IMR-90 (cell line): ENCODE results near the gene CLEC2B. TPM values are rescaled to one million over a fixed set of nuclear protein-coding genes. Genes with fewer than 3 reads are reported as not detected.

Source experiments
- ATAC-seq: fragments of 200-7000 bp; cut with Tn5 transposase; 2 replicates; pipeline ENCODE4 v1.9.1; 2020; ENCODE audit warnings: low read depth, mild to moderate bottlenecking, moderate library complexity
- BruUV-seq: library from RNA; stranded (reverse); fragments of 400-500 nt; replicated peaks from 2 replicates; lab custom pipeline; 2021; lab: Mats Ljungman, UMichigan
- CTCF ChIA-PET: fragments of 300-600 bp; formaldehyde crosslinking; extraction: SDS; loops from one replicate; lab custom pipeline; 2021; ENCODE audit warnings: antibody characterized with exemption; lab: Yijun Ruan, JAX
- POLR2A ChIA-PET: fragments of 300-600 bp; sonication (Branson Sonifier 250); formaldehyde crosslinking; loops from one replicate; lab custom pipeline; 2022; ENCODE audit warnings: antibody characterized with exemption; ENCODE audit not compliant: unreplicated experiment; lab: Charles Lee
- DNase-seq: peaks from one replicate; pipeline ENCODE4 v3.0.0; 2013
- H2AFZ ChIP-seq: replicated peaks from 2 replicates; pipeline ENCODE3; 2013; ENCODE audit warnings: low read length, mild to moderate bottlenecking; ENCODE audit not compliant: poor library complexity
- H2AK5ac ChIP-seq: 2 replicates; pipeline ENCODE4 v1.6.1; 2013; ENCODE audit warnings: low read depth, low read length, inconsistent platforms
- H2AK9ac ChIP-seq: replicated peaks from 2 replicates; pipeline ENCODE3; 2013; ENCODE audit warnings: mild to moderate bottlenecking, low read depth, low read length, moderate library complexity; ENCODE audit not compliant: poor library complexity
- H2BK120ac ChIP-seq: 2 replicates; pipeline ENCODE4 v1.6.1; 2013; ENCODE audit warnings: low read depth, low read length, inconsistent platforms
- H2BK15ac ChIP-seq: 3 replicates; pipeline ENCODE4 v1.6.1; 2013; ENCODE audit warnings: low read depth, low read length, inconsistent platforms
- H2BK20ac ChIP-seq: 2 replicates; pipeline ENCODE4 v1.6.1; 2013; ENCODE audit warnings: low read depth, mild to moderate bottlenecking, inconsistent platforms, low read length, moderate library complexity
- H2BK5ac ChIP-seq: 2 replicates; pipeline ENCODE4 v1.6.1; 2013; ENCODE audit warnings: mild to moderate bottlenecking, low read depth, low read length, inconsistent platforms; ENCODE audit not compliant: poor library complexity, severe bottlenecking
- H3K14ac ChIP-seq: replicated peaks from 2 replicates; pipeline ENCODE4 v1.6.1; 2013; ENCODE audit warnings: low read depth, low read length, inconsistent platforms
- H3K18ac ChIP-seq: 2 replicates; pipeline ENCODE4 v1.6.1; 2013; ENCODE audit warnings: low read depth, low read length, control low read depth
- H3K23ac ChIP-seq: 2 replicates; pipeline ENCODE4 v1.6.1; 2013; ENCODE audit warnings: low read depth, low read length, inconsistent platforms
- H3K27ac ChIP-seq: 2 replicates; pipeline ENCODE4 v1.5.1; 2013; ENCODE audit warnings: mild to moderate bottlenecking, control low read depth, low read length; ENCODE audit not compliant: insufficient read depth
- H3K27me3 ChIP-seq: 2 replicates; pipeline ENCODE4 v1.6.1; 2013; ENCODE audit warnings: low read length; ENCODE audit not compliant: control insufficient read depth, insufficient read depth
- H3K36me3 ChIP-seq: 2 replicates; pipeline ENCODE4 v1.6.1; 2013; ENCODE audit warnings: low read length, mixed read lengths; ENCODE audit not compliant: control insufficient read depth, insufficient read depth
- H3K4ac ChIP-seq: 2 replicates; pipeline ENCODE4 v1.6.1; 2013; ENCODE audit warnings: low read depth, low read length, inconsistent platforms
- H3K4me1 ChIP-seq: 2 replicates; pipeline ENCODE4 v1.6.1; 2013; ENCODE audit warnings: low read length, mixed read lengths; ENCODE audit not compliant: control insufficient read depth, insufficient read depth
- H3K4me2 ChIP-seq: 2 replicates; pipeline ENCODE4 v1.6.1; 2013; ENCODE audit warnings: low read depth, mild to moderate bottlenecking, control low read depth, low read length, moderate library complexity
- H3K4me3 ChIP-seq: 2 replicates; pipeline ENCODE4 v1.5.1; 2013; ENCODE audit warnings: low read depth, mild to moderate bottlenecking, control low read depth, low read length, moderate library complexity; ENCODE audit not compliant: insufficient read depth
- H3K56ac ChIP-seq: 2 replicates; pipeline ENCODE4 v1.6.1; 2013; ENCODE audit warnings: low read length, inconsistent platforms; ENCODE audit not compliant: insufficient read depth; ENCODE audit errors: extremely low read depth
- H3K79me1 ChIP-seq, 2 experiments: 2 replicates each; pipeline ENCODE4 v1.6.1; 2013; ENCODE audit warnings: low read length in 2 of 2, inconsistent platforms in 1 of 2, low read depth in 1 of 2
- H3K9ac ChIP-seq: 2 replicates; pipeline ENCODE4 v1.6.1; 2013; ENCODE audit warnings: low read depth, low read length, control low read depth
- H3K9me1 ChIP-seq: 2 replicates; pipeline ENCODE4 v1.6.1; 2013; ENCODE audit warnings: low read length, inconsistent platforms; ENCODE audit not compliant: insufficient read depth
- H3K9me3 ChIP-seq: 2 replicates; pipeline ENCODE4 v1.6.1; 2013; ENCODE audit warnings: low read length; ENCODE audit not compliant: control insufficient read depth, insufficient read depth
- H4K20me1 ChIP-seq: 2 replicates; pipeline ENCODE4 v1.6.1; 2013; ENCODE audit warnings: low read length, inconsistent platforms; ENCODE audit not compliant: insufficient read depth
- H4K5ac ChIP-seq: 2 replicates; pipeline ENCODE4 v1.6.1; 2013; ENCODE audit warnings: mild to moderate bottlenecking, low read depth, low read length, control low read depth
- H4K8ac ChIP-seq, 2 experiments: 2 replicates each; pipeline ENCODE4 v1.6.1; 2013; ENCODE audit warnings: low read depth in 2 of 2, low read length in 2 of 2, control low read depth in 1 of 2, inconsistent platforms in 1 of 2
- H4K91ac ChIP-seq: 2 replicates; pipeline ENCODE4 v1.6.1; 2013; ENCODE audit warnings: low read depth, low read length, inconsistent platforms; ENCODE audit not compliant: insufficient read depth
- FOS ChIP-seq: fragments of 150-350 bp; IDR thresholded peaks from 2 replicates; pipeline ENCODE4 v1.6.1; 2016; ENCODE audit warnings: low read depth, low read length
- MAFK ChIP-seq: IDR thresholded peaks from 2 replicates; pipeline ENCODE4 v1.6.1; 2012; ENCODE audit warnings: low read depth, low read length, improper control_type of control experiment
- MXI1 ChIP-seq: IDR thresholded peaks from 2 replicates; pipeline ENCODE4 v1.6.1; 2012; ENCODE audit warnings: low read depth, mild to moderate bottlenecking, low read length, moderate library complexity, borderline replicate concordance
- POLR2A ChIP-seq: IDR thresholded peaks from 2 replicates; pipeline ENCODE4 v1.6.1; 2012; ENCODE audit warnings: mild to moderate bottlenecking, low read depth, low read length
- SMC3 ChIP-seq: fragments of 150-350 bp; IDR thresholded peaks from 2 replicates; pipeline ENCODE4 v1.6.1; 2016; ENCODE audit warnings: low read depth, mild to moderate bottlenecking, antibody characterized with exemption, low read length, moderate library complexity
- WGBS, 2 experiments: methylation state at CpG; one replicate each; pipeline versions ENCODE4 v1.1.5 to v1.1.7; 2013; ENCODE audit warnings: missing lambda C conversion rate in 2 of 2; ENCODE audit not compliant: insufficient read length in 1 of 2; ENCODE audit errors: extremely low coverage in 2 of 2; 5-methylcytosine and 5-hydroxymethylcytosine counted together
- dilution Hi-C: fragments of 300-500 bp; cut with HindIII; formaldehyde crosslinking; loops from one replicate; pipeline ENCODE4 v1.14.3; 2018; ENCODE audit warnings: low sequenced_read_pairs; ENCODE audit not compliant: unreplicated experiment
- in situ Hi-C: fragments of 300-500 bp; cut with MboI; formaldehyde crosslinking; loops from 3 replicates; pipeline ENCODE4 v1.14.3; 2019; ENCODE audit warnings: low sequenced_read_pairs, inconsistent platforms, mixed read lengths
- intact Hi-C: fragments of 100-400 bp; cut with micrococcal nuclease; formaldehyde crosslinking; loops from 2 replicates; pipeline ENCODE4 v1.10.0; 2022
- polyA plus RNA-seq, 3 experiments: library from polyadenylated mRNA; depleted of rRNA; stranded (reverse); fragments of >200 nt; gene quantifications; 2 replicates each; pipeline ENCODE4 v1.2.3, GENCODE V29; 2012; ENCODE audit warnings: low replicate concordance in 1 of 3
- total RNA-seq: library from RNA; depleted of rRNA; stranded (reverse); fragments of >200 nt; gene quantifications from 2 replicates; pipeline ENCODE4 v1.2.3, GENCODE V29; 2012

CLEC2B gene
- total and polyA plus RNA-seq, 2 of the 4 experiments (the other 2 are of a cell fraction): 0.18 to 0.31 TPM

DNA sequence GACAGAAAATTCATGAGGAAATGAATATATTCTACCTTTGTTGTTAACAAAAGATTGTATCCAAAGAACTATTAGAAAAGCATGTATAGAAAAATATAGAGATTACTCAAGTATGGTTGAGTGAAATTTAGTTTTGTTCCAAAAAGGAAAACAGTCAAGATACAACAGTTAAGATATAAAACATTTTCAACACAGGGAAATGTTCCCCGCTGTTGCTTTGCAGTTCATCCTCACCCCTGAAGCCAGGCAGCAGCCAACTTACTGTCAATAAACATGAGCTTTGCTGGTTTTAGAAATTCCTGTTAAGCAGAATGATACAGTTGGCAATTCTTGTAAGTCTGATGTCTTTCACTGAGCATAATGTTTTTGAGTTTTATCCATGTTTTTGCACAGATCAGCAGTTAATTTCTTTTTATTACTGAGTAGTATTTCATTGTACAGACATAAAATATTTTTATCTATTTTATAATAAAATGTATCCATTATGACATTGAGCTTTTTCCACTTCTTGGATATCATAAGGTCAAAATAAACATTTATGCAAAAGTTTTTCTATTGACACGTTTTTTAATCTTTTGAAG, 1.2 kb upstream of the CLEC2B start:
- H4K8ac ChIP-seq: peak overlapping the region in 1 of 2 experiments; percentile 16; a peak in 2 of 4 replicates
- no peak overlapping the region for H3K14ac ChIP-seq
- H3K4me2 ChIP-seq: peak overlapping the region; percentile 99; the same call in 1 of the 2 replicates
- no peak for DNase-seq
- H3K4ac ChIP-seq: no peak overlapping the region
- H3K36me3 ChIP-seq: no peaks in the 10 kb centered on the region
- in situ Hi-C loops (no loop called here), intact Hi-C loops (no loop called here), dilution Hi-C loops (no loop called here)
- peak overlapping the region; percentile 92 for H2BK5ac ChIP-seq
- H3K4me3 ChIP-seq: no peak overlapping the region
- H3K9ac ChIP-seq: no peak overlapping the region
- peaks cover 2% of the 10 kb centered on the region; the same call in 1 of the 2 replicates for H3K4me1 ChIP-seq
- no peaks in the 10 kb centered on the region for H3K79me1 ChIP-seq
- peak overlapping the region; percentile 25; the same call in 1 of the 2 replicates for H2BK120ac ChIP-seq
- no peak overlapping the region for H2AFZ ChIP-seq
- no peaks in the 10 kb centered on the region for H3K27me3 ChIP-seq
- no peak overlapping the region for H3K56ac ChIP-seq
- TF ChIP-seq POLR2A: no peak
- no peak for TF ChIP-seq FOS
- TF ChIP-seq MXI1: no peak
- peak; percentile 65 for TF ChIP-seq MAFK
- TF ChIP-seq SMC3: no peak
- H3K27ac ChIP-seq: peak overlapping the region; percentile 48; the same call in 1 of the 2 replicates
- no peak overlapping the region for H4K91ac ChIP-seq
- no peak overlapping the region for H3K23ac ChIP-seq
- 0 out of 2 replicates have a peak overlapping the region, but pooled peaks have one; percentile 6 for H2AK5ac ChIP-seq
- no TSS peak for BruUV-seq
- peak overlapping the region; percentile 3; the same call in 1 of the 2 replicates for H4K5ac ChIP-seq
- no peak overlapping the region for H2BK20ac ChIP-seq
- H2BK15ac ChIP-seq: no peak overlapping the region; the same call in 2 of the 3 replicates
- no peaks in the 10 kb centered on the region for H4K20me1 ChIP-seq
- H3K18ac ChIP-seq: peak overlapping the region; percentile 22
- no peak overlapping the region for H2AK9ac ChIP-seq
- no CpG with 5 or more reads among the region's 2 CpGs for WGBS, 2 experiments
- ChIA-PET CTCF (no interaction called here), POLR2A (no interaction called here)
- ATAC-seq: 0 out of 2 replicates have a peak, but pooled peaks have one; percentile 15
- no peaks in the 10 kb centered on the region for H3K9me1 ChIP-seq
- H3K9me3 ChIP-seq: no peaks in the 10 kb centered on the region
